ENCODE data around the gene TMEM229B. TPM values are rescaled to one million over a fixed set of nuclear protein-coding genes. Genes with fewer than 3 reads are reported as not detected.

Gene TMEM229B
- total RNA-seq, 1 donor from 2014 or later: 0.80 TPM

DNA sequence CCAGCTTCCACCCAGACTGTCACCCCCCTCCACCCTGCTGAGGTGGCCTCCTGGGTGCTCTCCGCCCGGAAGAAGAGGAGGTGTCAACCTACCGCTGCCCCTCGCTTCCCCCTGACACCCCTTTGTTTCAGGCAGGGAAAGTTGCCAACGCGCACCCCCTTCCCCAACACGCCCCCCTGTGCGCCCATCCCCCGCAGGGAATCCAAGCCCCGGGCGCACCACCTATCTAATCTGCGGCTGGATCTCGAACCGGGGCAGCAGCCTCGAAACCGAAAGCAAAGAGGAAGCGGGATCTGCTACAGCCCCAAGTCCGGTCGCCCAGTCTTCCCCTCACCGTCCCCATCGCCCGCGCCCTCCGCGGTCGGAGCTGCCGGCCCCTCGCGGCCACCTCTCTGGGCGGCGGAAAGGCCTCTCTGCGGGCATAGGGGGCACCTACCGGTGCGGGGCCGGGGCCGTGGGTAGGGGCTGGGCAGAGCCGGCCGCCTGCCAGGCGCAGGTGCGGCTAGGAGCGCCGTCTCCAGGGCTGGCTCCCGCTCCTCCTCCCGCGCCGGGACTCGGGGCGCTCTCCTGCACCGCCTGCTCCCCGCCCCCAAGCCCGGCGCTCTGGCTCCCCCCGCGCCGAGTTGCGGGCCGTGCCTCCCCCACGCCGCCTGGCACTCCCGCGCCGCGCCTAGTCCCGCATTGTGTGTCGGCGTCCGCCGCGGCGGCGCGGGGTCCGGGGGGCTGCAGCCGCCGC, 26.3 kb upstream of the TMEM229B start:
- ATAC-seq: peak; percentile 51

DNA sequence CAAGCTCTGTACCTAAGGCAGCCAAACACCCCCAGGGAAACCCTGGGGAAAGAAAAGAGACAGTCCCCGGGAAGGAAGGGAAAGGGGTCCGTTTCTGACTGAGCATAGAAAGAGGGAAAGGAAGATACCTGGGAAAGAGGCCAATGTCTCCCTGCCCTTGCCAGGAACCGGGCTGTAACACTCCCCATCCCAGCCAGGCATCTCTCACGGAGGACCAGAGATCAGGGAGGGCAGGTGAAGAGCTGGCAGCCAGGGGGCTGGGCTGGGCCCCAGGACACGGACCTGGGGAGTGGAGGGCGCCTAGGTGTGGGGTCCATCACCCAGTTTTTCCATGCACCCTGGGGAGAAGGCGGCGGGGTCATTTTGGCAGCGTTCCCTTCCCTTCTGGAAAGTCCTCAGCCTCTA, 25.7 kb upstream of the TMEM229B start:
- ATAC-seq: no peak

DNA sequence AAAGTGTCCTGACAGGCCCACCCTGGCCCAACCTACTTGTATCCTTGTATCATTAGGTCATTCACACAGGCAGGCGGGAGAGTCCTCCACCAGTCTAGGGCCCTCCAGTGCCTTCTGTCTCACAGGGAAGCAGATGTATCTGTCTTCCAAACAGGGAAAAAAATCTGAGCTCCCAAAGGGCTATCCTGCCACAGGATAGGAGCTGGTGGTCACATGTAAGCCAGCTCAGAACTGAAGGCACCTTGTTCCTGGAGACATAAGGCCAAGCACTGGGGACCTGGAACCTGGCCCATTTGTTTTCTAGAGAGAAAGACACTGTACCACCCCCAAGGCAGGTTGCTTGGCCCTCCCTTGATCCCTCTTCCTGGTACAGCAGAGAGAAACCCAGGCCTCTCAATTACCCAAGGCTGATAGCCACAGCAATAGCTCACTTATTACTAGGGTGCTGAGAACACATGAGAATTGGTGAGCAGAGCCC, 25.1 kb upstream of the TMEM229B start:
- no peak for ATAC-seq

DNA sequence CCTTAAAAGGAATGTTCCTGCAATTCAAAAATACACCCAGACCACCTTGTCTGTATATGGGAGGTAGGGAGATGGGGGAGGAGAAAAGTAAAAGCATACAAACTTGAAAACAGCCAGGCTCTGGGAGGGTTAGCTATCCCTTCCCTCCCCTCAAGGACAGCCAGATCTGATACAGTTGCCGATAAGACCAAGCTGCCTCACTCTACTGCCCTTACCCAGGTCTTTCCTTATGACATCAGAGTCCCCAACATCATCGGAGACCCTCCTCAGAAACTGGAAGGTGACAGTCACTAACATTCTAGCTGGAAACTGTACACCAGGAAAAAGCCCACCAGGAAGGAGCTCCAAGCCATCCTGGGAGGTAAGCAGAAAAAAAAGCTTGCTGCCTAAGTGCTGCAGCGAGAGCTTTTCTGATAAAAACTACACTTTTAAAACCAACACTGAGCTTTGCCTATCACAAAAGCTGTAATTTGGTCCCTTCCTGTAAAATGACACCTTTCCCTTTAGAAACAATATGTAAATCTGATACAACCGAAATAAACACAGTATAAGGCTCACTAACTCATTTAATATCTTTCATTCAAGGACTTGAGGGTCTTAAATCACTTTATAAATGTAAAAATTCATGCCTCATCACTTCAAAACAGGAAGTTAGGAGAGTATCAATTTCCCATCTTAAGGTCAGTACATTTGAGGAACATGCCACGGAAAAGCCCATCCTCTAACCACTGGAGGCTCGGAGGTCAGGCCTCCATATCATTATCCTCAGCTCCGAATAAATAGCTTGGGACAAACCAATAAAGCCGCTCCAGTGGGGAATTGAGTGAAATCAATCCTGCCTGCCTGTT, 24.2 kb upstream of the TMEM229B start:
- ATAC-seq: no peak

DNA sequence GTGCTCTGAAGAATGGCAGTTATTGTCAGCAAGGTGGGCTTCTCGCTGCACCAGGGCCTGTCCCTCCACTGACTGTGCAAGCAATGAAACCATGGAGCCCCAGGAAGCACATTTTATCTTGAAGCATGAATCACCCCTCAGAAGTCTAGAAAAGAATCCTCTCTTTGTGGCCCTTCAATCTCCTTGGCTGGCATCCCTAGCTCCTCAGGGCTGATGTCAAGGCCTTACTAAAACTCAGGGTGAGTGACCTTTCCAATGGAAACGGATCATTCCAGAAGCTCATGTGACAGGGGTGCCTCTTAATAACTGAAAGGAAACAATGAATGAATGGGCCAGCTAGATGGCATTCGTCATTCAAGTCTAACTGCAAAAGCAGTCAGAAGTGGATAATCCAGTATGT, 22.3 kb upstream of the TMEM229B start:
- ATAC-seq: no peak

DNA sequence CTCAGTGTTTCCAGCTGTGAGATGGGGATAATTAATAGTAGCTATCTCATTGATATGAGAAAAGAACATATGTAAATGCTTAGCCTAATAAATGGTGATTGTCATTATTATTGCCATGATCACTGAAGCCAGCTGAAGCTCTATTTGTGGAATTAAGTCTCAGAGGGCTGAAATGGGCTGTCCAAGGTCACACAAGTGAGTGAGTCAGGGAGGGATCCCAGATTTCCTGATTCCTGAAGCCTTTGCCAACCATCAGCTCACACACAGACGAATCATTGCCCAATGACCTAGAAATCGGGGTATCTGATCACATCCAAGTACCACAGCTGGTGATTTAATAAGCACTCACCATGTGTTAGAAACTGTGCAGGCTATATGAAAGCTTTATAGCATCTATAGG, 21.6 kb upstream of the TMEM229B start:
- no peak for ATAC-seq

DNA sequence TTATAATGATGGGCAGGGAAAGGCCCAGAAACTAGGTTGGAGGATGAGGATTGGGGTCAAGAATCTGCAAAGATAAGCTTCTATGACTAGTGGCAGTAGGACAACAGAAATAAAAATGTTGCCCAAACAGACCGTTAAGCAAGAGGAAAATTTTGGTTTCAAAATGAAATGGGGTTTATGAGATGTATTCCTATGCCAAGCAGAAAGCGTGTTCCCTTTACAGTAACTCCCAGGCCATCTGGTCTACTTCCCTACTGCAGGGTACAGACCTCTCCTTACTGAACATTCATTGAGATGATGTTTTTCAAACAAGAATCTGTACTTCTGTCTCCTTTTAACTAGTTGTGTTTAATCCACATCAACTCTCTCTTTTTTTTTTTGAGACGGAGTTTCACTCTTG, 20.4 kb upstream of the TMEM229B start:
- ATAC-seq: no peak

DNA sequence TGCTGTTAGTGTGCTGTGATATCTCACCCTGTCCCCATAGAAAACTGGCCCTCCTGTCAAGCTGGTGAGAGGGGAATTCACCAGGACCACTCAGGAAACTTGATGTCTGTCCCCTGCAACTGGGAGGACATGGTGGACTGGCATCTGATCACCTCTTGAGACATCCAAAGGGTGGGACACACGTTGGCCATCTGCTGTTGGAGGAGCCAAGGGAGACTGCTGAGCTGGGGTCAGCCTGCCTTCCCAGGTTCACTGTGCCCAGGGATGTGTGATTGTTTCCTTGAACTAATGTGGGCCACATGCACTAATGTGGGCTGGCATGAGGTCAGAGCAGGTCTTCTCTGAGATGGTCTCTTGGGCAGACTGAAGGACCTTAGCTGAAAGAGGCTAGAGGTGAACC, 16.7 kb upstream of the TMEM229B start:
- ATAC-seq: no peak

DNA sequence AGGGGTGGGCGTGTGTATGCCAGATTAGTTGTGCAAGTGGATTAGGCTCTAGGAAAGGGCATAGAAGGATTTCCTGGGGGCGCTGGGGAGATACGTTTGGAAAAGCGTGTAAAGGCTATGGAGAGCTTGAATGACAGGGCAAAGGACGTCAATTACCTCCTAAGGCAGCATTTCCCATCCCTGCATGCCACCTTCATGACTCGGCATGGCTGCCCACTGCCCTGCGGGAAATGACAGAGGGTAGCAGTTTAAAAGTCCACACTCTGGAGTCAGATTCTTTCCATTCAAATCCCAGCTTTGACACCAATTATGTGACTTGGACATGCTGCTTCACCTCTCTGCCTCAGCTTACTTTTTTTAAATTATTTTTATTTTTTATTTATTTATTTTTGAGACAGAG, 14.8 kb upstream of the TMEM229B start:
- no peak for ATAC-seq

DNA sequence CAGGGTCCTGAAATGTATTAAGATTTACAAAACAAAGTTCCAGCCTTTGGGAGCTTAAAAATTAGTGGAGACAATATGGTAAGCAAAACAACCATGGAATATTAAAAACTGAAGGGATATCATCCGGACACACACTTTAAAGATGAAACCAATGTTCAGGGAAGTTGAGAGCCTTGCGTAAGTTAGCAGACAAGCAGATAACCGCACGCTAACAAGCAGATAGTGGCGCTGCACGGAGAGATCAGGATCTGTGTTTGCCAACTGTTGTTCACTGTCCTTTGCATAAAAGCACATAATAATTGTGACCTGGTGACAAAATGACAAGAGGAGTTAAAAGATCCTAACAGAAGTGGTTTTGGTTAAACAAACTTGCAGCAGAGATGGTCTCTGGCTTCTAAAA, 14.3 kb upstream of the TMEM229B start:
- ATAC-seq: no peak

DNA sequence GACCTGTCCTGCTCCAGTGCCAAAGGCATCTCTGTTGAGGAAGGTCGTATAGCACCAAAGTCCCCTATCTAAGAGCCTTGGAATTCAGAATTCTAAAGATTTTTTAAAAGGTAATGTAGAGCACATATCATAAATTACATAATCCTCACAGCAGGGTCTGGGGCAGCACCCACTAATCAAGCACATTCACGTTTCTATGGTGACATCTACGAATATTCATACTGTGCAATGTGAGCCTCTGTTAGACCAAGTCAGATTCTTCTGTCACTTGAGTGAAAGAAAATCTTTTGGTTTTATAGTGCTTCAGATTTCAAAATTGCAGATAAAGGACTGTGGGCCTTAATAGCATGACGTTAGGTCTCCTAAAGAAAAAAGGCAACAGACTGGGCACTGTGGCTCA, 13.1 kb upstream of the TMEM229B start:
- ATAC-seq: no peak

DNA sequence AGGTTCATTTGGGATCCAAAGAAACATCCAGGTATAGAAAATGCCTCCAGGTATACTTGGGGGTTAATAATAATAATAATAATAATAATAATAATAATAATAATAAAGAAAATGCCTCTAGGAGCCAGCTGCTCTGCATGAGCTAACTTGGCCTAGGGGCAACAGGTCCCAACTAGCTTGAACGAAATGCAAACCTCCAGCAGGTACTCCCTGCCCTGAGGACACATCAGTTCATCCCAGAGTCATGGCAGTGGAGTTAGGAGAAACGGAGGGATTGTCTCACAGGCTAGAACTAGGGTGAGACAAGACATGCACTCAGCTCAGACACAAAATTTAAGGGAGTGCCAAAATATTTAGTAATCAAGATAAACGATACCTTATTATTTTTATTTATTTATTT, 12.5 kb upstream of the TMEM229B start:
- no peak for ATAC-seq

DNA sequence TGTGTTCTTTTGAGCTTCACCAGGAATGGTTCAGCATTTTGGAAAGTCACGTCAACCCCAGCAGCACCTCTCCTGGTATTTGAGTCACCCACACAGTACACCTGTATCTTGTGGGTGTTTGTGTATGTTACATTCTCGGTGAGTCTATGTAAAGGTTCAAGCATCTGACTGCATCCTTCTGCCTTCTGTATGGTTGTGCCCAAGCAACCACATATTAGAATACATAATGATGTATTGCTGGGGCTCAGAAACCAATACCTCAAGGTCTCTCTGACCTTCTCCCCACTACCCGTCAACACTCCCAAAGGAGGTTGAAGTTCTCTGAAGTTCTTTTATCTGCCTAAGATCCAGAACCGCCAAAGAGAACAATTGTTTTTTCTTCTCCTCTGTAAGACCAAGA, 9.2 kb upstream of the TMEM229B start:
- ATAC-seq: no peak

DNA sequence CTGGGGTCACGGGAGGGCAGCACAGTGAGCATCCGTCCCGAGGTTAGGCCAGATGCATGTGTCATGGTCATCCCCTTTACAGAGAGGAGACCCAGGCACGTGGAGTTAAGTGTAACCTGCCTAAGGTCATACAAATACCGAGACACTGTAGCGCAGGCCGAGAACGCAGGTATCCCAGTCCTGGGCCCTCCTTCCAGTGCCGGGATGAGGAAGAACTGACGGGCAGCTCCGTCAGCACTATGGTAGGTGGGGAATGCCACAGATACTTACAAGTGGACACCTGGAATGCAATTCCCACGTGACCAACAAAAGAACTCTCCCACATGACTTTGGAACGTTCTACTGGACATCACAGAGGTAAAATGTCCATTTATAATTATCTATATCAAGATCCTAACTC, 8.7 kb upstream of the TMEM229B start:
- ATAC-seq: no peak

DNA sequence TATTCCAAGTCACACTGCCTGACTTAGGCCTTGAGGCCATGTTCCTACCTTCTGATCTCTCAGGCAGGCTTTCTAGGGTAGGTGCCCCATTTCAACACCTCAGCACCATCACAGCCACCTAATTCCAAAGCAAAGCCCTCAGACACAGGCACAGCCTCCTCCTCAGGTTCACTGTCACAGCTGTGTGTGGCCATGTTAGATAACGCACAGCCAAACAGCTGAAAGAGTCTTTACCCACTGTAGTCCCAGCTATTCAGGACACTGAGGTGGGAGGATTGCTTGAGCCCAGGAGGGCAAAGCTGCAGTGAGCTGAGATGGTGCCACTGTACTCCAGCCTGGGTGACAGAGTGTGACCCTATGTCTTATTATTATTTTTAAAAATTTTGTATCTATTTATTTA, 7.3 kb upstream of the TMEM229B start:
- ATAC-seq: no peak

DNA sequence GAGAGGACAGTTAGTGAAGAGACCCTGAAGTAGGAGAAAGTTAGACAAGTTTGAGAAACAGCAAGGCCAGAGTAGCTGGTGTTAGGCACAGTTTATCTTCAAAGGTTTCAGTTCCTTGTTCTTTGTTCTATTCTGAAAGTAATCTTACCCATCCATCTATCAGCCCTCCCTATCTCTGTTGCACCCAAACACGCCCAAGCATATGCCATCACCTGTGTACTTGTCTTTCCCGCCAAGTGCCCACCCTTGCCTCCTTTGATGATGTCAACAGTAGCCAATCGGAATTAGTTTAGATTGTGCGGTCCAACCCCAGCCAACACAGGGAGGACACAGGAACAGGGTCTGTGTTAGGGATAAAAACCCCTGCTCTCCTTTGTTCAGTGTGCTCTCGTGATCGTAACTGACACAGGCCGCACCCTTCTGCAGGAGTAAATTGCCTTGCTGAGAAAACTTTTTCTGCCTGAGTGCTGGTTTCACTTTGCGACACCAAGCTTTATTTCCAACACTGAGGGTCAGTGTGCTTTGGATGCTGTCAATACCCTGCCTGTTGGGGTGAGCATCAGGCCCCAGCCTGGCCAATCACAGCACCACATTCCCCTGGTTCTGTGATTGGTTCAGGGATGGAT, 4.7 kb upstream of the TMEM229B start:
- ATAC-seq: no peak

DNA sequence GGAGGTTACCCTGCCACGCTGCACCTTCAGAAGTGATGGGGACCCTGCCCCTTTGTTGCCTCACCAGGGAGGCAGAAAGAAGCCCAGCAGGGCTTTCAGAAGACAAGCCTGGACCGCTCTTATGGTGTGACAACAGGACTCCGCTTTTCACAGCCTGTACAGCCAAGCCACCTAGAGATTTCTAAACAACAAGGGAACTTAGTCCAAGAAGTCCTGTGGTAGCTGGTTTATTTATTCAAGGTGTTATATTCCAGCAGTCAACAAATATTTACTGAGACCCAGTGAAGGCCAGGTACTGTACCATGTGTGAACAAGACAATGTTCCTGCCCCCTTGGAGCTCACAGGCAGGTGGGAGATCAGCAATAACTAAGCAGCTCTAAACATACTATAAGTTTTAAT, 4.0 kb upstream of the TMEM229B start:
- no peak for ATAC-seq

DNA sequence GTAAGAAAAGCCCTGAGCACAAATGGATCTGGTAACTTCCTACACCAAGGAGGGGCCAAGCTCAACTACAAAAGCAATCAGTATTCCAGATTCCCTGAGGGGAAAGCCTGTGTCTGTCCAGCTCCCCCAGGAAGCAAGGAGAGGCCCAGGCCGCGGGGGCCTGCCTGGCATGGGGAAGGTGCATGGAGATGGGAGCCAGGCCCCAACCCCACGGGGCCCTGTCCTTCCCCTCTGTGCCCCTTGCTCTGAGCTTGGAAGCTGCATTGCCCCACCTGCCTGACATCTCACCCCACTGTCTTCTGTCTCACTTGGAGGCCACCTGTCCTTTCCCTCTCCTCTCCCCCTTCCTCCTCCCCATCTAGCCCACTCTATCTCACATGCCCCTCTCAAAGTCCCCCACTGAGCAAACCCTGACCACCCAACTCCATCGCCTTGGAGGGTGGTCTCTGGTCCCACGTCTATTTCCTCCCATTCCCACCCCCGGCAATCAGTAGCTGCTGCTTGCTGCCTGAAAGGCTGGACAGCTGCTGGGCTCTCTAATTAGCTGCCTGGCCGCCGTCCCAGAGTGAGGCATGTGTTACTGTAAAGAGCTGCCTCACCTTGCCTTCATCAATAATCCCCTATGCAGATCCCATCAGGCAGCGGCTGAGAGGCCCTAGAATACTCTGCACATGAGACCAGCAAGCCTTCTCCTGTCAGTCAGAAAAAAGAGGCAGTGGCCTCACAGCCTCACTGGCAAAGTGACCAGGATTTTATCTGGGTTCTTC, 3.4 kb upstream of the TMEM229B start:
- ATAC-seq: no peak

DNA sequence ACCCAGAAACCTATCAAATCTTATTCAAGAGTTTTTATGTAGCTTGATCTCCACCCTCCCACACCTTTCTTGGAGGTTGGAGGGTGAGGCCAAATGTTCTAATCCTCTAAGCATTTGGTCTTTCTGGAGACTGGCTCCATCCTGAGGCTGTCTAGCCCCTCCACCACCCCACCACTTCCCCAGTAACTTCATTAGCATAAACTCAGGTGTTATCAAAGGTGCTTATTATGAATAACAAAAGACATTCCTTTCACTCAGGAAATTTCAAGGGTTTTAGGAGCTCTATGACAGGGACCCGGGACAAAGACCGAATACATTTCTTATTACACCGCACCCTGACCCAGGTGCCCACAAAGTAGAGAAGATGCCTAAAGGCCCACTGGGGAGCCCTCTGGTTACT, 2.8 kb upstream of the TMEM229B start:
- no peak for ATAC-seq

DNA sequence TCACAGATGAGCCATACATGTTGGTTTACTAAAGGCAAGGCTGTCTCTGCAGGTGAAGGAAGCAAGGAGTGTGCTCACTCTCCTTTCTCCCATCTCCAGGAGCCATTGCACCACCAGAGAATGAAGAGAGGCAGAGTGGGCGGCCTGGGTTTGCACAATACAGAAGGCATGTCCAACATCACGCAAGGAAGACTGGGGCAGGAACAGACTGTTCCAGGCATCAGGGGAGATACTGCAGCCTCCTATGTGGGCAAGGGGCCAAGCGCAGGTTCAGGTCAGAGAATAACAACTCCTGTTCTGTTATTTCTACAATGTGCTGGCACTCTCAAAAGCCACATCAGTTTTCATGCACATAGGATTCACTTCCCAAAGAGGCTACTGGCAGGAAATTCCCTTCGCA, 1.7 kb upstream of the TMEM229B start:
- no peak for ATAC-seq

DNA sequence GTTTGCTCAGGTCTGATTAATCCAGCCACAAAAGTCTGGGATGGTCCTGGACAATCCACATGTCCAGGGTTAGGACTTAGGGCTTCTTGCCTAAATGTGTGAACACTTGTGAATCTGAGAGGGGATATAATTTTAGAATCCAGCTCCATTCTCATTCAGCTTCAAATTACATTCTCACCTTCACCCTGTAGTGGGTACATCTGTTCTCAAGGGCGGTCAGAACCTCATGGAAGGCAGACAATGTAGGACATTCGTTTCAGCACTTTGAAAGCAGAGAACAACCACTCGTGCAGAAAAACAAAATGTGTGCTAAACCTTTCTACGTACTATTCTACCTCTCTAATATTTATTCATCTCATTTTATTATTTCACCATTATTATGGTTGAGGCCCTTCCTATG, 1.2 kb downstream of the TMEM229B start:
- ATAC-seq: no peak

DNA sequence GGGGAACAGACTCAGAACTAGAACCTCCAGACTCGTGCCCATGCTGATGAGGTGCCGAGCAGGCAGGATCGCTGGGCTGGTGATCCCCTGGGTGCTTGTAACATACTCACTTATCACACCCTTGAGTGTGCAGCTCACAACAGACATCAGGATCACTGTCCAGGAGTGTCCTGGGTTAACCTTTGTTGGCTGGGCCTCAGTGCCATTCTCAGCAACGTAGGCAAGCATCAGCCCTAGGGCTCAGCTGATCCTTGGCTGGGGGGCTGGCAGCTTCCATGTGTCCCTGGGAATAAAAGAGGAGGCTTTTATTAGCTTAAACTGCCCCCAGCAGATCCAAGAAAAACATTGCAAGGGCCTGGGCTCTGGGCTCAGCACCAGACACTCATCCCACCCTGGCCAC, 1.6 kb downstream of the TMEM229B start:
- ATAC-seq: no peak

All from esophagus mucosa (tissue), 1 donor.